Progenitor cell of endocrine pancreas (in vitro differentiated cells): ENCODE results near the gene RASGRF2. TPM values are rescaled to one million over a fixed set of nuclear protein-coding genes. Genes with fewer than 3 reads are reported as not detected.
A peak's percentile ranks its signal among the peaks of the same experiment; 100 is the strongest.

Experiments used
- DNase-seq: peaks from one replicate; pipeline ENCODE4 v3.0.0; 2021; ENCODE audit warnings: low spot score; ENCODE audit not compliant: unreplicated experiment
- H3K27ac Mint-ChIP-seq: 2 replicates; pipeline ENCODE4 v1.8.0; 2021; ENCODE audit warnings: mild to moderate bottlenecking, moderate library complexity, mixed read lengths
- H3K27me3 Mint-ChIP-seq: 2 replicates; pipeline ENCODE4 v1.8.0; 2021; ENCODE audit warnings: mixed read lengths
- H3K36me3 Mint-ChIP-seq: 2 replicates; pipeline ENCODE4 v1.8.0; 2022; ENCODE audit warnings: mixed read lengths; ENCODE audit not compliant: insufficient read depth
- H3K4me1 Mint-ChIP-seq: 2 replicates; pipeline ENCODE4 v1.8.0; 2021; ENCODE audit warnings: low read depth, mixed read lengths
- H3K4me3 Mint-ChIP-seq: 2 replicates; pipeline ENCODE4 v1.8.0; 2021; ENCODE audit warnings: low read depth, mild to moderate bottlenecking, moderate library complexity, mixed read lengths
- H3K9me3 Mint-ChIP-seq: 2 replicates; pipeline ENCODE4 v1.8.0; 2021; ENCODE audit warnings: low read depth, mixed read lengths
- CTCF ChIP-seq: fragments of 200-600 bp; sonication (generic); IDR thresholded peaks from one replicate; pipeline ENCODE4 v1.5.0; 2021; ENCODE audit warnings: antibody characterized with exemption, mild to moderate bottlenecking; ENCODE audit not compliant: unreplicated experiment
- total RNA-seq: library from RNA; stranded (reverse); gene quantifications from 2 replicates; pipeline ENCODE4 v1.2.1, GENCODE V29; 2021

Gene RASGRF2
- total RNA-seq, 1 donor from 2014 or later, result 0.62 TPM

DNA sequence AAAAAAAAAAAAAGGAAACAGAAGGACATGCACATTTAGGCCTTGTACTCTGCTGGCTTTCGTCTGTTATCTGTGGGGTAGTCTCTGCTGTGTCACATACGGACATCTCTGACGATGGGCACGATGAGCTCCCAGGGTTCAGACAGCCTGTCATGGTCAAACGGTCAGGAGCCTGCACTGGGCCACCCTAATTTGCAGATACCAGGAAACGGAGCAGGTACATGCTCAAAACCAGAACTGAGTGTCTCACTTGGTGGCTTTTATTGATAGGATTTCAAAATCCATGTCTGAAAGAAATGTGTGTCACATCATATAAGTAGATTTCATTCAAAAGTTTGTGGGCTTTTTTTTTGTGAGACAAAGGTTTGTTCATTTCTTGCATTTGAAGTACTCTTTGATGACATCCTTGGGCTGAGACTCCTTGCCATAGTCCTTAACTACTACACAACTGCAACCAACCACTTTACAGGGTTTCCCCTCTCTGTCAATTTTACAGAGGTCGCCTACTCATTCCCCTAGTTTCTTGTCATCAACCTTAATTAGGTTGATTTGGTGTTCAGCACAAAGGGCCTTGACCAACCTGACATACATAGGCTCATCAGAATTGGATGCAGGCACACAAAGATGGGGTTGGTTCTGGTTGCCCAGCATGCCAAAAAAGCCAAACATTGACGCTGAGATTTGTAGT, 281.9 kb downstream of the RASGRF2 start:
- Mint-ChIP-seq H3K4me1 (peaks cover 27% of the 10 kb centered on the region), H3K4me3 (no peak overlapping the region), H3K9me3 (no peaks in the 10 kb centered on the region), H3K27ac (no peak overlapping the region), H3K36me3 (peaks cover 6% of the 10 kb centered on the region), H3K27me3 (no peaks in the 10 kb centered on the region)
- no peak for DNase-seq
- no peak for TF ChIP-seq CTCF

- no peak overlapping the region for H3K4me3 Mint-ChIP-seq
- H3K36me3 Mint-ChIP-seq, result peaks cover 6% of the 10 kb centered on the region
- H3K9me3 Mint-ChIP-seq, result no peaks in the 10 kb centered on the region
- peaks cover 32% of the 10 kb centered on the region for H3K4me1 Mint-ChIP-seq
- no peaks in the 10 kb centered on the region for H3K27me3 Mint-ChIP-seq
- DNase-seq, result no peak
- TF ChIP-seq CTCF, result no peak
- peak overlapping the region; percentile 7 for H3K27ac Mint-ChIP-seq
These were observed 282.8 kb downstream of the RASGRF2 start for GRCh38 chr5:81242906-81243436.

DNA sequence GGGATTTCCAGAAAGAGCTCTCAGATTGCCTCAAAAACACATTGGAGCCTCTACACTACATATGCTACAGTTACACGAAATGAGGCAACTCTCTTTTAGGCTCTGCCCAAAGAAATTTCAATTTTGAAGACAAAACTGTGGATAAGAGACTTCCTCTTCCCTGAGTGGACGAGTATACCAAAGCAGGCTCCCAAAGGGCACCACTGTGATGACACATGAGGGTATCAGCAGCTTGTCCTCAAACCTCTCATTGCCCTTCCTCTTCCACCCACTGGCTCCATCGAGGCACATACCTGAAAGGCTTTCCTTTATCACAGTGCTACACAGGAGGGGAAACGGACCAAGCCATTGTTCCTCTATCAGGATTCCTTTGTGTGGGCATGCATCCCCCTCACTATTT, 284.3 kb downstream of the RASGRF2 start:
- H3K9me3 Mint-ChIP-seq, result no peaks in the 10 kb centered on the region
- DNase-seq, result no peak
- TF ChIP-seq CTCF, result no peak
- H3K36me3 Mint-ChIP-seq, result no peaks in the 10 kb centered on the region
- no peak overlapping the region for H3K4me3 Mint-ChIP-seq
- H3K4me1 Mint-ChIP-seq, result peaks cover 32% of the 10 kb centered on the region
- H3K27me3 Mint-ChIP-seq, result no peaks in the 10 kb centered on the region
- H3K27ac Mint-ChIP-seq, result no peak overlapping the region

DNA sequence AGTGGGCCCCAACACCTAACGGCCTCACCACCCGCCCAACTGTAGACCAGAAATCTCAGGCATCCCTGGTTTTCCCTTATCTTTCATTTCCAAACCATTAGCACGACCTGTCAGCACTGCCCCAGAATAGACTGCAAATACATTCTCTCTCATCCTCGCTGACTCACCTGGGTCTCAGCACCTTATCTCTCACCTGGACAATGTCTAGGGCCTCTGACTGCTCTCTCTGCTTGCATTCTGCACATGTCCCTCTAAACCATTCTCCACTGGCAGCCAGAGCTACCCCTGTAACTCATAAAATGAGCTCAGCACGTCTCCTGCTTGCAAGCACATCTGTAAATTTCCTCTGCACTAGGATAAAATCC, 285.7 kb downstream of the RASGRF2 start:
- H3K4me3 Mint-ChIP-seq, result no peak overlapping the region
- no peak for DNase-seq
- H3K36me3 Mint-ChIP-seq, result peaks cover 8% of the 10 kb centered on the region
- no peak for TF ChIP-seq CTCF
- peaks cover 8% of the 10 kb centered on the region for H3K9me3 Mint-ChIP-seq
- no peak overlapping the region for H3K27ac Mint-ChIP-seq
- no peaks in the 10 kb centered on the region for H3K27me3 Mint-ChIP-seq
- peaks cover 35% of the 10 kb centered on the region for H3K4me1 Mint-ChIP-seq

DNA sequence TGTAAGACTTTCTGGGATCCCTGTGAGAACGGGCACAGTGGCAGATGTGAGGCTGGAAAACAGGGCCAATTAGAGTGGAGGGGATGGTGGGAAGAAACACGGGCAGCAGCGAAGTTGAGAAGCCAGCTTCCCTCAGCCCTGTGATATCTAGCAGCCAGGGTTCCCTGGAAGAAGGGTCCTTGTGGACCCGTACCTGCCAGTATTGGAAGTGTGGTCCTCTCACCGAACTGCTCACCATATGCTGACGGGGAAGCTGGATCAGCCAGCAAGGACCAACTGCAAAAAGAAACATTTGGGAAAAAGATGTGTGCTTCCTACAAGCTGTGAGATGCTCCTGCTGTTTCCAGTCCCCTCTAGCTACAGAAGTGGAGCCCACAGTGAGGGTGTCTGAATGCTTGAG, 286.5 kb downstream of the RASGRF2 start:
- peaks cover 8% of the 10 kb centered on the region for H3K36me3 Mint-ChIP-seq
- peaks cover 35% of the 10 kb centered on the region for H3K4me1 Mint-ChIP-seq
- DNase-seq, result no peak
- peak overlapping the region; percentile 56 for H3K27ac Mint-ChIP-seq
- H3K4me3 Mint-ChIP-seq, result no peak overlapping the region
- no peaks in the 10 kb centered on the region for H3K27me3 Mint-ChIP-seq
- TF ChIP-seq CTCF, result no peak
- H3K9me3 Mint-ChIP-seq, result peaks cover 8% of the 10 kb centered on the region
